ENCODE data around the gene APOA4. TPM values are rescaled to one million over a fixed set of nuclear protein-coding genes. Genes with fewer than 3 reads are reported as not detected.
"Not testable (repeated sequence)": the region's sequence is repeated elsewhere in the genome, so short reads cannot be mapped to it uniquely, and the experiment has no call there.

Gene APOA4
- total RNA-seq, 4 donors from 2014 or later = not detected

GRCh38 chr11:116835042-116835772 lies 12.1 kb upstream of the APOA4 start:
- no peak for TF ChIP-seq EP300 (IDR thresholded peaks at IDR 0.05; ENCODE audit: low read depth)
- no peak for TF ChIP-seq POLR2AphosphoS5 (IDR thresholded peaks at IDR 0.05)
- no peak for TF ChIP-seq POLR2A (IDR thresholded peaks at IDR 0.05)
- TF ChIP-seq CTCF (IDR thresholded peaks at IDR 0.05) = no peak
- Histone ChIP-seq H3K4me1 (peaks cover 0 to 17% (median 11%) of the 10 kb centered on the region in 4 donors), H3K9me3 (no peaks in the 10 kb centered on the region), H3K4me3 (peak overlapping the region in 3 of 4 donors; percentile 20 to 46 (median 25)), H3K27me3 (no peaks in the 10 kb centered on the region), H3K27ac (peak overlapping the region; percentile 54 to 66 (median 64)), H3K36me3 (no peaks in the 10 kb centered on the region)
- intact Hi-C loops (cut with DNase I; ENCODE audit: low total_unique reads) = no loop called here
- 51 to 93% methylated on average over 3 to 26 of the region's 28 CpGs for WGBS, 2 donors (ENCODE audit: low coverage in 1 of 2)
- DNase-seq = no peak
- in situ Hi-C loops (cut with MboI; ENCODE audit: low pct_ligation_motif_present in 1 of 4, low pct_unique_long_range_greater_than_20kb in 1 of 4, low sequenced_read_pairs in 3 of 4) = no loop called here

- peak overlapping the region in 1 of 4 donors; percentile 54 for H3K27ac ChIP-seq
- H3K9me3 ChIP-seq; H3K27me3 ChIP-seq; in situ Hi-C loops (cut with MboI; ENCODE audit: low pct_ligation_motif_present in 1 of 4, low pct_unique_long_range_greater_than_20kb in 1 of 4, low sequenced_read_pairs in 3 of 4); H3K4me3 ChIP-seq; H3K36me3 ChIP-seq; DNase-seq: not testable (repeated sequence)
- intact Hi-C loops (cut with DNase I; ENCODE audit: low total_unique reads) = loop anchor here (5.0 kb wide), 1 partner anchor 42 kb away; the partner anchor contains the start of gene APOA5
- 84 to 92% methylated on average over 7 to 13 of the region's 13 CpGs for WGBS, 2 donors (ENCODE audit: low coverage in 1 of 2)
- H3K4me1 ChIP-seq = peaks cover 0 to 17% (median 11%) of the 10 kb centered on the region in 4 donors
Observed at GRCh38 chr11:116834535-116835041, 11.5 kb upstream of the APOA4 start.

GRCh38 chr11:116833816-116834534 lies 10.9 kb upstream of the APOA4 start:
- Histone ChIP-seq H3K4me3 (no peak overlapping the region), H3K4me1 (peaks cover 0 to 17% (median 11%) of the 10 kb centered on the region in 4 donors), H3K9me3 (no peaks in the 10 kb centered on the region), H3K27ac (no peak overlapping the region), H3K27me3 (no peaks in the 10 kb centered on the region), H3K36me3 (no peaks in the 10 kb centered on the region)
- intact Hi-C loops (cut with DNase I; ENCODE audit: low total_unique reads) = loop anchor here (1.0 to 5.0 kb wide), 2 partner anchors 28 to 42 kb away; partner anchors contain the start of gene APOA5
- TF ChIP-seq CTCF (IDR thresholded peaks at IDR 0.05) (no peak), POLR2A (IDR thresholded peaks at IDR 0.05) (no peak), EP300 (IDR thresholded peaks at IDR 0.05; ENCODE audit: low read depth) (no peak), POLR2AphosphoS5 (IDR thresholded peaks at IDR 0.05) (no peak)
- in situ Hi-C loops (cut with MboI; ENCODE audit: low pct_ligation_motif_present in 1 of 4, low pct_unique_long_range_greater_than_20kb in 1 of 4, low sequenced_read_pairs in 3 of 4) = no loop called here
- WGBS, 2 donors (ENCODE audit: low coverage in 1 of 2) = 86 to 90% methylated on average over 10 to 14 of the region's 14 CpGs
- DNase-seq = no peak

- H3K36me3 ChIP-seq = no peaks in the 10 kb centered on the region
- no peak overlapping the region for H3K4me3 ChIP-seq
- H3K4me1 ChIP-seq = peaks cover 0 to 17% (median 11%) of the 10 kb centered on the region in 4 donors
- no peak overlapping the region for H3K27ac ChIP-seq
- WGBS, 2 donors (ENCODE audit: low coverage in 1 of 2) = 90 to 93% methylated on average over 10 of the region's 10 CpGs
- H3K27me3 ChIP-seq = no peaks in the 10 kb centered on the region
- intact Hi-C loops (cut with DNase I; ENCODE audit: low total_unique reads) = loop anchor here (1.0 to 5.0 kb wide), 2 partner anchors 29 to 41 kb away; partner anchors contain the start of gene APOA5
- H3K9me3 ChIP-seq = no peaks in the 10 kb centered on the region
- in situ Hi-C loops (cut with MboI; ENCODE audit: low pct_ligation_motif_present in 1 of 4, low pct_unique_long_range_greater_than_20kb in 1 of 4, low sequenced_read_pairs in 3 of 4) = no loop called here
- no peak for TF ChIP-seq POLR2AphosphoS5 (IDR thresholded peaks at IDR 0.05)
- no peak for TF ChIP-seq POLR2A (IDR thresholded peaks at IDR 0.05)
- no peak for TF ChIP-seq EP300 (IDR thresholded peaks at IDR 0.05; ENCODE audit: low read depth)
- no peak for TF ChIP-seq CTCF (IDR thresholded peaks at IDR 0.05)
- DNase-seq = no peak
Observed at GRCh38 chr11:116833491-116833815, 10.3 kb upstream of the APOA4 start.
